Measurements from ENCODE around the gene RENBP. TPM values are rescaled to one million over a fixed set of nuclear protein-coding genes. Genes with fewer than 3 reads are reported as not detected.

Gene RENBP
- polyA plus RNA-seq, 4 donors, result 16.3 to 27.1 (median 18.8) TPM

DNA sequence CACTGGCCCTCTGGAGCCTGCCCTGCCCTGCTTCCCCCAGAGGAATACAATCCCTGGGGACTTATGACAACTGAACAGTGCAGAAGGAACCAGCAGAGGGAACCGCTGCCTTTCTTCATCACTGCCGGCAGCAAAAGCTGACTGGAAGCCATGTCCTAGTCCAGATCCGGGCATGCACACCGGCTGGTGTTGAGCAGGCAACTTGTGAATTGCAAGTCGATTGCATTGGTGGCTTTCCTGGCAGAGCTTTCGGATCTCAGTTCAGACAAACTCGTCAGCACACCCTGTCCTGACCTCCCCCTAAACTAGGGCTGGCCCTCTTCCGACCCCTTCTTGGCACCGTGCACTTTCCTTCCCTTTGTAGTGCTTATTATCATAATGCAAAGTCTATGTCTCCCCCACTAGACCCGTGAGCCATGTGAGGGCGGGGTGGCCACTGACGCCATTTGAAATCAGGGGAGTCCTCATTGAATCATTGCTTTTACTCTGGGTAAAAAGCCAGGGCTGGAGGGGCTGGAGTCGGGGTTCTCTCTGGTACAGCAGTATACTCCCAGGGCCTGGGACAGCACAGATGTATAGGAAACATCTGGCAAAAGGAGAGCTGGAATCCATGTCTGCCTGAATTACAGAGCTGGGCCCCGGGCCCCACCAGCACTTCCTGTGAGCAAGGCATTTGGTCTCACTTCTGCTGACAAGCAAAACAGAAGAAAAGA, 20.1 kb downstream of the RENBP start:
- DNase-seq (ENCODE audit: low read depth in 4 of 4, low spot score in 3 of 4), result no peak

DNA sequence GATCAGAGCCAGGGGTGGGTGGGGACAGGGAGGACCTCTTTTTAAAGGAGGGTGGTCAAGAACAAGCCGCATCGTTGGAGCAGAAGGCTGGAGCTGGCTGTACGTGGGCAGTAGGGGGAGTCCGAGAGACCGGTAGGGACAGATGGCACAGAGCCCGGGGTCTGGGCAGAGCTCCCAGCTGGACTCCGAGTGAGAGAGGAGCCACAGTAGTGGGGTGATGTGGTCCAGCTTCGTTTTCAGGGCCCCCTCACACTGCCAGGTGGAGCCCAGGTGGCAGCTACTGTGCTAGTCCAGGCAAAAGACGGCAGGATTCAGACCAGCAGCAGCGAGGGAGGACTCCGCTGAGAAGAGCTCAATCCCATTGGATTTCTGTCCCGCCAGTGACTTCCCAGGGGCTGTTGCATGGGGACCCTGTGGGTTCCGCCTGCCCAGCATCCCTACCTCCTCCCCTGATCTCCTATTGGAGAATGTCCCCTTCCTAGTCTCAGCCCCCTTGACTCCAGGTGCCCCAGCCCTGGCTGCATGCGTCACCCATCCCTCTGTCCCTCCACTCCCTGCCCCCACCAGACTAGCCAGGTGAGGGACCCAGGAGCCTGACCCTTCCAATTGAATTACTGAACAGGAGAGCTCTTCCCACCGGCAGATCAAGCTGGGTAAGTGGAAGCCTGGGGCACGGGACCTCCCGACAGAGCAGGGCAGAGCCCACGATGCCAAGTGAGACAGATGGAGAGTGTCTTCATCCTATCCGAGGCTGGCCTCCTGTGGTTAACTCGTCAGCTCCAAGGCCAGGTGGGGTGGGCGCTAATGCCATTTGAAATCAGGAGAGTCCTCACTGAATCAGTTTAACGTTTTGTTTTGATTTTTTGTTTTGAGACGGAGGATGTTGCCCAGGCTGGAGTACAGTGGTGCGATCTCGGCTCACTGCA, 21.2 kb downstream of the RENBP start:
- DNase-seq (ENCODE audit: low read depth in 4 of 4, low spot score in 3 of 4), result no peak

DNA sequence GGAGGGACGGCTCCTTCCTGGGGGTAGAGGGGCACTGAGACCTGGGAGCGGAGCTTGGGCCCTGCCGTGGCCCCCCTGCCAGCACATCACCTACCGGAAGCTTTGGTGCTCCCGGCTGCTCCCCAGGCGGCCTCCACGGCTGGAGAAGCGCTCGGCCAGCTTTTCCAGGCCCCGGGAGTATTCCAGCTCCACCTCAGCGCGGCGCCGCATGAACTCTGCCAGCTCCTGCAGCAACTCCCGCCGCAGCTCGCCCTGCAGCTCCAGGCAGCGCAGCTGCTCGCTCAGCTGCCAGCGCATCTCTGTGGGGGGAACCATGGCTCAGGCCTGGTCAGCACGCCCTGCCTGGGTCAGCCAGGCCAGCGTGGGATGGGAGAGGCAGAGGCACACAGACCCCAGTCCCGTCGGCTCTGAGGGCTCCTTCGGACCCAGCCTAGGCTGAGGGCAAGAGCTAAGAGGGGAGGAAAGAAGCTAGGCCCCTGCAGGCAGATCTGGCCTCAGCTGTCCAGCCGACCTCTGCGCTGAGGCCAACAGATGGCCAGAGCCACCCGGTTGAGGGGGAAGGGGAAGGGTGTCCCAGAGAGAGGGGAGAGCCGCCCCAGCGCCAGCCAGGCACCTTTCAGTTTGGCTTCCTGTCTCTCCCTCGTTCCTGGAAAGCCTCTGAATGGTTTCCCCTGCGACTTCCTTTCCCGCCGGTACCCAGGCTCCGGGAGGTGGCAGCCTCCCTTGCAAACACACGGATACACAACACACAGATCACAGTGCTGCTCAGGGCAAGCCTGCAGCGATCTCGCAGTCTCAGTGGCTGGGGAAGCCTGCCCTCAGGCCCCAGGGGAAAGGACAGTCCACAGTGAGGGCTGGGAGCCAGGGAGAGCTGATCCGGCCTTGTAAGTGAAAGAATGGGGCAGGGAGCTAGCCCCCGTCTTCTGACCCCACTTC, 22.7 kb downstream of the RENBP start:
- no peak for DNase-seq (ENCODE audit: low read depth in 4 of 4, low spot score in 3 of 4)

DNA sequence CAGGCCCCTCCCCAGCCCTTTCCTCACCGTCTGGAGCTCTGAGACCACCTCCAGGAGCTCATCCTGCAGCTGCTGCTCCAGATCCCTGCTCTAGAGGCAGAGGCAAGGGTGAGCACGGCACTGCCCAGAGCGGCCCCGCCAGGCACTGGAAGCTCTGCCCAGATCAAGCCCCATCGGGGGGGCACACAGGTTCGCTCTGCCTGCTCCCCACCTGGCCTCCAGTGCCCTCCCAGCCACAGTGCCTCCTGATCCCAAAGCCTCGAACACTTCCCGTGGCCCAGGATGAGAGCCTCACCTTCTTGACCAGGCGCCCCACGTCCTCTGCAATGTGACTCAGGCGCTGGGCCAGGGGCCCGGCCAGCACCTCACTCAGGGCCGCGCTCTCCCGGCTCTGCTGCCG, 23.4 kb downstream of the RENBP start:
- no peak for DNase-seq (ENCODE audit: low read depth in 4 of 4, low spot score in 3 of 4)

DNA sequence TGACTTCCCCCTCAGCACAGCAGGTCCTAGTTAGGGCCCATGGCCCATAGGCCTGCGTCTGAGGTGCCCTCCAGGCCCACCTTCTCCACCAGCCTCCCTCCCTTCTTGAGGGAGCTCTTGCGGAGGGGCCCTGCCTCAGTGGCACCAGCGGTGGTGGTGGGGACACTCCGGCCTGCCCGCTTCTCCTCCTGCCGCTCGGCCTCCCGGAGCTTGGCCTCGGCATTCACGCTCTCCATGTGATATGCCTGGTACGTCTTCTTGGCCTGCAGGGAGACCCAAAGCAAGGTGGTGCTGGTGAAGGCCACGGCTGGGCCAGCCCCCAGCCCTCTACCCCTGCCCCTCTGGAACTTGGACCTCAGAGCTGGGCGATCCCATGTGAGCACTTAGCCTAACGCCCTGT, 23.9 kb downstream of the RENBP start:
- no peak for DNase-seq (ENCODE audit: low read depth in 4 of 4, low spot score in 3 of 4)

DNA sequence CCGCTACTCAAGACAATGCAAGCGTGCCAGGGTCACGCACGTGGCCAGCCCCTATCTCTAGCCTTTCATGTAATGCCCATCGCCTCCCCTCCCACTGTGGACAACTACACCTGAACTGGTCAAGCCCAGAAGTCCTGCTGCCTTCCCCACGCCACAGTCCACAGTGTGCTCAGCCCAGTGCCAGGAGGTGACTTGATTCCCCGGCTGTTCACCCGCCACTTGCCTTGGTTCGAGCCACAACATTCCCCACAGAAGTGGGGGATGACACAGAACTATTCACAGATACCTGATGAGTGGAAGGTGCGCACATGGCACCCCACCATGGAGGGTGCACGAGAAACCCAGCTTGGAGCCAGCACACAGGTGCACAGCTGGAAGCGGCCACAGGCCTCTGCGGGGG, 25.2 kb downstream of the RENBP start:
- no peak for DNase-seq (ENCODE audit: low read depth in 4 of 4, low spot score in 3 of 4)

DNA sequence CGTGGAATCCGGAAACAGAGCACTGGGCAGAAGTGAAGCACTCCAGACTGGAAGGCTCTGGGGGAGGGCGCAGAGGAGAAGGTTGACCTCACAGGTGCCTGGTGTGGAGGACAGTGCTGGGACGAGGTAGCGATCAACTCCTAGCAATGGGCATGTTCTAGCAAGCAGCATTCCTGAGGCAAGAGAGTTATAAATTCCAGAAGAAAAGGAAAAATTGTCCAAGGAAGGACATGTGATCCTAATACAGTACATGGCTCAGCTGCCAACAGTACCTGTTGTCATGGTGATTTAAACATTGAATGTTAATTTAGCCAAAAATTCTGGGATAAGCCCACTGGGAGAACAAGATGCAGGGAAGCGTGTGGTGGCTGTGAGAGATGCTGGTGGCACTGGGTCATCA, 26.6 kb downstream of the RENBP start:
- DNase-seq (ENCODE audit: low read depth in 4 of 4, low spot score in 3 of 4), result no peak

DNA sequence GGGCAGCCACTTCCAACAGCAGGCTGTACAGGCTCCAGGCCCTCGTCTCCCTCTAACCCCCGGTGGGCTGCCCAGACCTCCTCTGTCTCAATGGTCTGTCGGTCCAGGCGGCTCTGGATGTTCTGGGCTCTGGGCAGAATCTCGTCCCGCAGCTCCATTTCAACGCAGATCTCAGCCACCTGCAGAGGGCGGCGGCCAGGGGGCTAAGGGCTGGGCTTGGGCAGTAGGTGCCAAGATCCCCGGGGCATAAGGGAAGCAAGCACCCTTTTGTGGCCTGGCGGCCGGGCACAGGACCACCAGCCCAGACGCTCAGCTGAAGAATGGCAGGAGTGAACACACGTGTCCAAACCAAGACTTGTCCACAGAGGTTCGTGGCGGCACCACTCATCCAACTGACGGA, 30.7 kb downstream of the RENBP start:
- DNase-seq (ENCODE audit: low read depth in 4 of 4, low spot score in 3 of 4), result no peak

DNA sequence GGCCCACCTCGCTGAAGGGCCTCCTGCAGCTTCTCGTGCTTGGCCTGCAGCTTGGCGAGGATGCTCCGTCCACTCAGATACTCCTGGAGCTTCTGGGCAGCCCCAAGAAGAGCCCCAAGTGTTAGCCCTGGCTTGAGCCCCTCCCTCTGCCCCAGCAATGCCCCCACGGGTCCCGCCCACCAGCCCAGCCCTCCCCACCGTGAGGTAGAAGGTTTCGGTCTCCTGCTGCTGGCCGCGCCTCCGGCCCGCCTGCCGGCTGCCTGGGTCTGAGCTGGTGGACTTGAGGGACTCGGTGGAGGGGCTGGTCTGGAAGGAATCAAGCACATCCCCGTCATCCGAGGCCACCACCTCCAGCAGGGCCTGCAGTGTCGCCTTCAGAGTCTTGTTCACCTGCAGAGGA, 31.2 kb downstream of the RENBP start:
- DNase-seq (ENCODE audit: low read depth in 4 of 4, low spot score in 3 of 4), result no peak

DNA sequence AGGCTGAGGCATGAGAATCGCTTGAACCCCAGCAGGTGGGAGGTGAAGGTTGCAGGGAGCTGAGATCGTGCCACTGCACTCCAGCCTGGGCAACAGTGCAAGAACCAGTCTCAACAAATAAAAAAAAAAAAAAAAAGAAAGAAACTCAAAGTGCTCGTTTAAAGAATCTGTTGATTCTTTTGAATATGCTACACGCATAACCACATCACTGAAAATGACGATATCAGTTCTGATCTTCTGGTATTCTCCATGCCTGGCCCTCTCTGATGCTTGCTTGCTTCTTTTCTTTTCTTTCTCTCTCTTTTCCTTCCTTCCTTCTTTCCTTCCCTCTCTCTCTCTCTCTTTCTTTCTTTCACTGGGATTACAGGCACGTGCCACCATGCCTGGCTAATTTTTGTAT, 32.6 kb downstream of the RENBP start:
- no peak for DNase-seq (ENCODE audit: low read depth in 4 of 4, low spot score in 3 of 4)

DNA sequence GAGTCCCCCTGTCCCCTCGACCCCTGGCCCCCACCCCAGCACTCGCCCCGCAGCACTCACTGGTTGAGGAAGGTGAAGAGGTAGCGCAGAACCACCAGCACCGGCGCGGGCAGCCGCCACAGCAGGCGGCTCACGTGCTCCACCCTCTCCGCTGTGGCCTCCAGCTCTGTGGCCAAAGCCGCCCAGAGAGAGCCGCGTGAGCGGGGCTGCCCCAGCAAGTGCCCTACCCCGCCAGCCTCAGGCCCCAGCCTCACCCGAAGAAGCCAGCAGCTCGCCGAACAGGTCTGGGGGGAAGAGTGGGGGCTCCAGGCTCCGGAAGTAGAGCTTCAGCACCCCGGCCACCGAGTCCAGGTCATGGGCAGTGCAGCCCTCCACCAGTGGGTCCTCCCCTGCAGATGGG, 34.0 kb downstream of the RENBP start:
- no peak for DNase-seq (ENCODE audit: low read depth in 4 of 4, low spot score in 3 of 4)

DNA sequence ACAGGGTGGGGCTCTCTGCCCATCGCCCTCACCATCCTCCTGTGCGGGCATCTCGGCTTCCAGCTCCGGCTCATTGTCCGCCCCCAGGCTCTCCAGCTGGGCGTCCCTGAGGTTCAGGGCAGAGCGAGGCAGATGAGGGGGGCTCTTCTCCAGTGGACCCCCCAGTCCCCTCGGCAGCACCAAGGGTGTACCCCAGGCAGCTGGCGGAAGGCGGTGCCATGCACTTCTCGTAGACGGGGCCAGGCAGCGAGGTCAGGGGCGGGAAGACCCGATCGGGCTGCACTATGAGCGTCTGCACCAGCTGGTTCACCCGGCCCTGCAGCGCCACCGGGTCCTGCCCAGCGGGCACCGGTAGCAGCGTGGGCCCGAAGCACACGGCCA, 34.5 kb downstream of the RENBP start:
- no peak for DNase-seq (ENCODE audit: low read depth in 4 of 4, low spot score in 3 of 4)

DNA sequence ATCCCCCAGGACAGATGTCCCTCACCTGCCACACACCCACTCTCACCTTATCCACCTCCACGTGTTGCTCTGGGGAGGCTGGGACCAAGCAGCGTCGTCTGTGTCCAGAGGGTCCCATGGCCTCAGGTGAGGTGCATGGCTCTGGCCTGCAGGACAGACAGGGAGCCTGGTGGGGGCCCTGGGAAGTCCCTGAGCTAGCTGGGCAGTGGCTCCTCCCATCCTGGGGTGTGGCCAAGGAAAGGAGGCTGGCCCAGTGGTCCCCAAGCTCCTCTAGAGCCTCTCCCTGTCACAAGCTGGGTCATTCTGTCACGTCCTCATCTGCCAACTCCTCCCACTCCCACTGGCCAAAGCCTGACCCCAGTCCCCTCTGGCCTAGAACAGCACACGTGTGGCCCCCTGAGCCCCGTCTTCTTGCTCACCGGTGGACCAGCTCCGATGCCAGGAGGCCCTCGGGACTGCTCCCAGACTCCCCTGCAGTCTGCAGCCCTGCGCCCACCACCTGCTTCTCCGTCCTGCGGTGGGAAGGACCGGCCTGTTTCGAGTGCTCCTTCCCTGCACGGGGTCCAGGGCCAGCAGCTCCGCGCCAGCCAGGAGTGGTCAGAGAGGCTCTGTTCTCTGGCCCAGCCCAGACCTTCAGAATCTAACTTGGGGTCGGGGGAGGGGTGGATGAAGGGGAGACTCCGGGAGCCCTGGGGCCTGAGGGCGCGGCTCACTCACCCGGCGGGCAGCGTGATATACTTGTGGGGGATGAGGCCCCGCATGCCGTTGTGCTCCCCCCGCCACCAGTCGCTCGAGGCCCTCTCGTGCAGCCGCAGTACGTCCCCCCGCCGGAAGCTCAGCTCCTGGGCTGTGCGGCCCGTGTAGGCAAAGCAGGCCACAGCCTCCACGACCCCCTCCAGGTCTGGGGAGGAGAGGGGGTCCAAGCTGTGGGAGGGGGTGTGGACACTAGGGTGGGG, 35.1 kb downstream of the RENBP start:
- no peak for DNase-seq (ENCODE audit: low read depth in 4 of 4, low spot score in 3 of 4)

DNA sequence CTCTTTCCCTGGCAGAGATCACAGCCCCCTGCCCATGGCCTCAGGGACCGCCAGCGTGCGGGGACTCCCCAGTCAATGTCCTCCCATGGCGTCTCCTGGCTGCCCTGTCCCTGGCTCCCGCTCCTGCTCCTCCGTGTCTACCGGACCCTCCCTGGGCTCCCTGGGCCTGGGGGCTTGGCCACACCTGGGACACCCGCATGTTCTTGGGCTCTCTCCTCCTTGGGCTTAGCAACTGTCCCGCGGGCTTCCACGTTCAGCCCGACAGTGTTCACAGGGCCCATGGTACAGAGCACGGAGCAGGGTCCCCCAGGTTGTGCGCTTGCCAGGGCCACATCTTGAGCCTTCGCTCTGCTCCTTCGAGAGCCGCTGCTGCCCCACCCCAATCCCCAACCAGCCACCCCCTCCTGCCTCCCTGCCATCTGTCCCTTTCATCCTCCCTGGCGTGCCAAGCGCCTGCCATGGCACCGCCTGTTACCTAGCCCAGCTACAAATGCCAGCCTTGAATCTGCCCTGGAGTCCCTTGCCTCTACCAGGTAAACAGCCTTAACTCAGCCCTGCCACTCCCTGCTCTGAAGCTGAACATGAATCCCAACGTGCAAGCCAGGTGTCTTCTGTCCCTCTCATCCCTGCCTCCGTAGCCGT, 36.1 kb downstream of the RENBP start:
- DNase-seq (ENCODE audit: low read depth in 4 of 4, low spot score in 3 of 4), result no peak

DNA sequence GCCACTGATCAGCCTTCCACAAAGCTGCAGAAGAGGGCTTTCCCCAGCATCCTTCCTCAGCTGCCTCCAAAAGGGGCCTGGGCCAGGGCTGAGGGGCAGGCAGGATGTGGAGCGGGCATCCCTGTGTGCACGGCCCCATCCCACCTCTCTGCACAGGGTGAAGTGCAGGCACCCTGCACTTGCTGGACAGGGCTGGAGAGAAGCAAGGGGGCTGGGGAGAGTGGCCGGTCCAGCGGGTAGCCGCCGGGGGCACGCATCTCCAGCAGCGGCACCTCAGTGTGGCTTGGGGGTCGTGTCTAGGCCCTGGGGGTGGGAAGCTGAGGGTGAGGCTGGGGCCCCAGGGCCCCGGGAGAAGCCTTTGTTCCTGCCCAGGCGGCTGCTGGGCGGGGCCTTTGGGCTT, 37.0 kb downstream of the RENBP start:
- no peak for DNase-seq (ENCODE audit: low read depth in 4 of 4, low spot score in 3 of 4)

DNA sequence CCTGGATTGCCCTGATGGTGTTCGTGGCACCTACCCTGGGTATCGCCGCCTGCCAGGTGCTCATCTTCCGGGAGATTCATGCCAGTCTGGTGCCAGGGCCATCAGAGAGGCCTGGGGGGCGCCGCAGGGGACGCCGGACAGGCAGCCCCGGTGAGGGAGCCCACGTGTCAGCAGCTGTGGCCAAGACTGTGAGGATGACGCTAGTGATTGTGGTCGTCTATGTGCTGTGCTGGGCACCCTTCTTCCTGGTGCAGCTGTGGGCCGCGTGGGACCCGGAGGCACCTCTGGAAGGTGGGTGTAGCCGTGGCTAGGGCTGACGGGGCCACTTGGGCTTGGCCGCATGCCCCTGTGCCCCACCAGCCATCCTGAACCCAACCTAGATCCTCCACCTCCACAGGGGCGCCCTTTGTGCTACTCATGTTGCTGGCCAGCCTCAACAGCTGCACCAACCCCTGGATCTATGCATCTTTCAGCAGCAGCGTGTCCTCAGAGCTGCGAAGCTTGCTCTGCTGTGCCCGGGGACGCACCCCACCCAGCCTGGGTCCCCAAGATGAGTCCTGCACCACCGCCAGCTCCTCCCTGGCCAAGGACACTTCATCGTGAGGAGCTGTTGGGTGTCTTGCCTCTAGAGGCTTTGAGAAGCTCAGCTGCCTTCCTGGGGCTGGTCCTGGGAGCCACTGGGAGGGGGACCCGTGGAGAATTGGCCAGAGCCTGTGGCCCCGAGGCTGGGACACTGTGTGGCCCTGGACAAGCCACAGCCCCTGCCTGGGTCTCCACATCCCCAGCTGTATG, 38.1 kb downstream of the RENBP start:
- DNase-seq (ENCODE audit: low read depth in 4 of 4, low spot score in 3 of 4), result no peak

DNA sequence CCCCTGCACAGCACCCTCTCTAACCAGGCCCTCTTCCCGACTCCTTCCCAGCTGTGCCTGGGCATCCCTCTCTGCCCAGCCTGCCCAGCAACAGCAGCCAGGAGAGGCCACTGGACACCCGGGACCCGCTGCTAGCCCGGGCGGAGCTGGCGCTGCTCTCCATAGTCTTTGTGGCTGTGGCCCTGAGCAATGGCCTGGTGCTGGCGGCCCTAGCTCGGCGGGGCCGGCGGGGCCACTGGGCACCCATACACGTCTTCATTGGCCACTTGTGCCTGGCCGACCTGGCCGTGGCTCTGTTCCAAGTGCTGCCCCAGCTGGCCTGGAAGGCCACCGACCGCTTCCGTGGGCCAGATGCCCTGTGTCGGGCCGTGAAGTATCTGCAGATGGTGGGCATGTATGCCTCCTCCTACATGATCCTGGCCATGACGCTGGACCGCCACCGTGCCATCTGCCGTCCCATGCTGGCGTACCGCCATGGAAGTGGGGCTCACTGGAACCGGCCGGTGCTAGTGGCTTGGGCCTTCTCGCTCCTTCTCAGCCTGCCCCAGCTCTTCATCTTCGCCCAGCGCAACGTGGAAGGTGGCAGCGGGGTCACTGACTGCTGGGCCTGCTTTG, 38.9 kb downstream of the RENBP start:
- DNase-seq (ENCODE audit: low read depth in 4 of 4, low spot score in 3 of 4), result no peak

Data from right renal pelvis (tissue), 4 donors.